ENCODE measurements around the gene RAPGEF4. TPM values are rescaled to one million over a fixed set of nuclear protein-coding genes. Genes with fewer than 3 reads are reported as not detected.

Gene RAPGEF4
- total RNA-seq, 1 experiment from 2014 or later = not detected

DNA sequence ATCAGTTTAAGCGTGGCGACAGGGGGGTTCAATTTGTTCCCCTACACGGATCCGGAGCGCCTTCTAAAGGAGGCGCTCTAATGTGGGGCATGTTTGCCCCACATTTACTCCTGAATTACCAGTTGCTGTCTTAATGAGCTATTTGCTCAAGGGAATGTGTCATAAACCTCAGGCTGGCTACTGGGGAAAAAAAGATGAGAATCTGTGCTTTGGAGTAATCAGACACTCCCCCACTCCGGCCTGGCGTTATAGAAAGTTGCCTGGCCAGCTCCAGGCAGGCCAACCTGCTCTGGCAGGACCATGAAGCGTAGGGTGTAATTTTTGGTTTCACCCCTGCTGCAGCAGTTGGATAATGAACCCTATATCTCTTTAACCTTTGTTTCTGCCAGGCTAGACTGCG lies 309.0 kb downstream of the RAPGEF4 start:
- peaks cover 34% of the 10 kb centered on the region for H3K4me1 ChIP-seq (replicated peaks; ENCODE audit: insufficient read depth)
- peak; percentile 46 to 91 for DNase-seq
- H3K9me2 ChIP-seq (ENCODE audit: insufficient read depth) = no peaks in the 10 kb centered on the region; the same call in 1 of the 2 replicates
- BruUV-seq (replicated peaks) = no TSS peak
- peak overlapping the region; percentile 15 for H3K27ac ChIP-seq
- no peaks in the 10 kb centered on the region for H3K79me2 ChIP-seq (ENCODE audit: low read depth)
- H3K4me2 ChIP-seq = peak overlapping the region; percentile 42
- peaks cover 4% of the 10 kb centered on the region; the same call in 1 of the 2 replicates for H3K9me3 ChIP-seq (ENCODE audit: insufficient read depth, low read depth)
- H3K36me3 ChIP-seq (ENCODE audit: low read depth) = no peaks in the 10 kb centered on the region
- no peaks in the 10 kb centered on the region for H3K27me3 ChIP-seq (ENCODE audit: insufficient read depth, low read depth)
- ChIA-PET POLR2A (ENCODE audit: unreplicated experiment) (interaction anchor here (0.6 to 0.7 kb wide), 3 partner anchors 18 to 594 kb away, joined by 3 to 7 read pairs (median 3); no protein-coding TSS in a partner anchor), CTCF (interaction anchor here (0.6 to 1.5 kb wide), 3 partner anchors 35 to 64 kb away, joined by 3 to 4 read pairs (median 4); no protein-coding TSS in a partner anchor)
- no peak overlapping the region for H3K4me3 ChIP-seq
- no peaks in the 10 kb centered on the region for H4K20me1 ChIP-seq (ENCODE audit: insufficient read depth)
- intact Hi-C loops (cut with micrococcal nuclease; ENCODE audit: unreplicated experiment) = no loop called here
- H2AFZ ChIP-seq = 0 out of 2 replicates have a peak overlapping the region, but pooled peaks have one; percentile 2
- H3F3A ChIP-seq (ENCODE audit: insufficient read depth, low read depth) = peaks cover 32% of the 10 kb centered on the region
- no peak for TF ChIP-seq EZH2 (IDR thresholded peaks at IDR 0.05; ENCODE audit: low read depth)
- TF ChIP-seq, protein P1, sequence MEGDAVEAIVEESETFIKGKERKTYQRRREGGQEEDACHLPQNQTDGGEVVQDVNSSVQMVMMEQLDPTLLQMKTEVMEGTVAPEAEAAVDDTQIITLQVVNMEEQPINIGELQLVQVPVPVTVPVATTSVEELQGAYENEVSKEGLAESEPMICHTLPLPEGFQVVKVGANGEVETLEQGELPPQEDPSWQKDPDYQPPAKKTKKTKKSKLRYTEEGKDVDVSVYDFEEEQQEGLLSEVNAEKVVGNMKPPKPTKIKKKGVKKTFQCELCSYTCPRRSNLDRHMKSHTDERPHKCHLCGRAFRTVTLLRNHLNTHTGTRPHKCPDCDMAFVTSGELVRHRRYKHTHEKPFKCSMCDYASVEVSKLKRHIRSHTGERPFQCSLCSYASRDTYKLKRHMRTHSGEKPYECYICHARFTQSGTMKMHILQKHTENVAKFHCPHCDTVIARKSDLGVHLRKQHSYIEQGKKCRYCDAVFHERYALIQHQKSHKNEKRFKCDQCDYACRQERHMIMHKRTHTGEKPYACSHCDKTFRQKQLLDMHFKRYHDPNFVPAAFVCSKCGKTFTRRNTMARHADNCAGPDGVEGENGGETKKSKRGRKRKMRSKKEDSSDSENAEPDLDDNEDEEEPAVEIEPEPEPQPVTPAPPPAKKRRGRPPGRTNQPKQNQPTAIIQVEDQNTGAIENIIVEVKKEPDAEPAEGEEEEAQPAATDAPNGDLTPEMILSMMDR (conservative IDR thresholded peaks at IDR 0.05) = no peak

GRCh38 chr2:173045181-173045580 lies 309.5 kb downstream of the RAPGEF4 start:
- H3K4me2 ChIP-seq = peak overlapping the region; percentile 42
- DNase-seq = no peak
- H3K4me3 ChIP-seq = no peak overlapping the region
- peaks cover 39% of the 10 kb centered on the region for H3K4me1 ChIP-seq (replicated peaks; ENCODE audit: insufficient read depth)
- ChIA-PET POLR2A (ENCODE audit: unreplicated experiment) (no interaction called here), CTCF (interaction anchor here (1.2 to 1.5 kb wide), 2 partner anchors 35 to 46 kb away, joined by 4 read pairs; no protein-coding TSS in a partner anchor)
- peaks cover 37% of the 10 kb centered on the region for H3F3A ChIP-seq (ENCODE audit: insufficient read depth, low read depth)
- no peaks in the 10 kb centered on the region; the same call in 1 of the 2 replicates for H3K9me2 ChIP-seq (ENCODE audit: insufficient read depth)
- no peaks in the 10 kb centered on the region for H3K79me2 ChIP-seq (ENCODE audit: low read depth)
- H3K9me3 ChIP-seq (ENCODE audit: insufficient read depth, low read depth) = peaks cover 4% of the 10 kb centered on the region; the same call in 1 of the 2 replicates
- H3K36me3 ChIP-seq (ENCODE audit: low read depth) = no peaks in the 10 kb centered on the region
- no peaks in the 10 kb centered on the region for H4K20me1 ChIP-seq (ENCODE audit: insufficient read depth)
- TF ChIP-seq, protein P1 (conservative IDR thresholded peaks at IDR 0.05) = no peak
- no peak for TF ChIP-seq EZH2 (IDR thresholded peaks at IDR 0.05; ENCODE audit: low read depth)
- no TSS peak for BruUV-seq (replicated peaks)
- intact Hi-C loops (cut with micrococcal nuclease; ENCODE audit: unreplicated experiment) = no loop called here
- H3K27me3 ChIP-seq (ENCODE audit: insufficient read depth, low read depth) = no peaks in the 10 kb centered on the region
- H3K27ac ChIP-seq = peak overlapping the region; percentile 15
- H2AFZ ChIP-seq = 0 out of 2 replicates have a peak overlapping the region, but pooled peaks have one; percentile 2

DNA sequence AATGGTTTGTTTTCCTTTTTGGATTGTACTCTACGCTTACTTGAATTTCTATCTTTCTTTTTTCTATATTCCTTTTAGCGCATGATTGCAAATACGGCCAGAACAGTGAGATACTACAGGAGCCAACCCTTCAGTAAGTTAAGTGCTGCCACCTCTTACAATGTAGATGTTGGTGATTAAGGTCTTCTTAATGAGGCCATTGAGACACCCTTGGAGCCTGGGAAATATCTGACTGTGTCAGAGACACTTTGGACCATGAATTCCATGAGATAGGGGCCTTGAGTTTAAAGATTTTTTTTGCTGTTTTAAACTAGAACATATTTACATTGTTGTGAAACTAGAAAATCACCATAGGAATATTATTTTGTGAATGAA lies 312.9 kb downstream of the RAPGEF4 start:
- no peaks in the 10 kb centered on the region for H3K36me3 ChIP-seq (ENCODE audit: low read depth)
- no peak for DNase-seq
- no peaks in the 10 kb centered on the region; the same call in 1 of the 2 replicates for H3K9me2 ChIP-seq (ENCODE audit: insufficient read depth)
- CTCF ChIA-PET = interaction anchor here (0.6 to 0.7 kb wide), 2 partner anchors 21 to 117 kb away, joined by 3 to 10 read pairs; no protein-coding TSS in a partner anchor
- peak overlapping the region; percentile 2; the same call in 1 of the 2 replicates for H3K4me3 ChIP-seq
- peak overlapping the region; percentile 70 for H3K4me2 ChIP-seq
- BruUV-seq (replicated peaks) = TSS peak; percentile 93
- intact Hi-C loops (cut with micrococcal nuclease; ENCODE audit: unreplicated experiment) = loop anchor here (2.0 kb wide), 1 partner anchor 50 kb away; no protein-coding TSS in a partner anchor
- no peaks in the 10 kb centered on the region for H3K79me2 ChIP-seq (ENCODE audit: low read depth)
- H3K27ac ChIP-seq = peak overlapping the region; percentile 88
- no peaks in the 10 kb centered on the region for H3K27me3 ChIP-seq (ENCODE audit: insufficient read depth, low read depth)
- H3F3A ChIP-seq (ENCODE audit: insufficient read depth, low read depth) = peaks cover 45% of the 10 kb centered on the region
- H3K4me1 ChIP-seq (replicated peaks; ENCODE audit: insufficient read depth) = peaks cover 70% of the 10 kb centered on the region
- POLR2A ChIA-PET (ENCODE audit: unreplicated experiment) = interaction anchor here (0.6 to 0.7 kb wide), 3 partner anchors 48 to 109 kb away, joined by 3 to 9 read pairs (median 9); no protein-coding TSS in a partner anchor
- peaks cover 4% of the 10 kb centered on the region; the same call in 1 of the 2 replicates for H3K9me3 ChIP-seq (ENCODE audit: insufficient read depth, low read depth)
- no peak overlapping the region for H2AFZ ChIP-seq
- TF ChIP-seq, protein P1 (conservative IDR thresholded peaks at IDR 0.05) = no peak
- TF ChIP-seq EZH2 (IDR thresholded peaks at IDR 0.05; ENCODE audit: low read depth) = no peak
- H4K20me1 ChIP-seq (ENCODE audit: insufficient read depth) = no peaks in the 10 kb centered on the region
